Left cardiac atrium (tissue), 4 donors: ENCODE measurements around the gene GANAB. TPM values are rescaled to one million over a fixed set of nuclear protein-coding genes. Genes with fewer than 3 reads are reported as not detected.
"Not testable (repeated sequence)": the region's sequence is repeated elsewhere in the genome, so short reads cannot be mapped to it uniquely, and the experiment has no call there.

Experiments
- ATAC-seq, 2 donors: fragments of 200-7000 bp; cut with Tn5 transposase; one replicate each; pipeline ENCODE4 v1.9.1; 2020; ENCODE audit warnings: mild to moderate bottlenecking in 2 of 2, moderate library complexity in 2 of 2
- DNase-seq: peaks from one replicate; pipeline ENCODE4 v3.0.0-alpha.2; 2020
- intact Hi-C, 2 donors: fragments of 100-400 bp; cut with DNase I; formaldehyde crosslinking; loops; one replicate each; pipeline versions ENCODE4 v1.14.1 to v1.15.1; 2022 to 2023
- total RNA-seq, 2 donors: library from RNA; stranded (reverse); fragmentation: NEBNext Ultra II Directional; extraction: Animal tissue kit (Norgen Biotek cat#: 25700); gene quantifications; one replicate each; pipeline ENCODE4 v1.2.1, GENCODE V29; 2021
- donor health status: DM: no; HTN: yes; CAD: no.
- donor health status: DM: no; HTN: yes; CAD: no; lungs with severe emphysema.
- donor health status: DM: yes; HTN: yes; CAD: no.
- donor health status: Dilated cardiomyopathy.

GANAB gene
- total RNA-seq, 2 donors from 2014 or later: 130 to 136 TPM

- ATAC-seq (no peak), DNase-seq (no peak)
- intact Hi-C loops: no loop called here
These were observed 2.2 kb downstream of the GANAB start for GRCh38 chr11:62644220-62644619.

DNA sequence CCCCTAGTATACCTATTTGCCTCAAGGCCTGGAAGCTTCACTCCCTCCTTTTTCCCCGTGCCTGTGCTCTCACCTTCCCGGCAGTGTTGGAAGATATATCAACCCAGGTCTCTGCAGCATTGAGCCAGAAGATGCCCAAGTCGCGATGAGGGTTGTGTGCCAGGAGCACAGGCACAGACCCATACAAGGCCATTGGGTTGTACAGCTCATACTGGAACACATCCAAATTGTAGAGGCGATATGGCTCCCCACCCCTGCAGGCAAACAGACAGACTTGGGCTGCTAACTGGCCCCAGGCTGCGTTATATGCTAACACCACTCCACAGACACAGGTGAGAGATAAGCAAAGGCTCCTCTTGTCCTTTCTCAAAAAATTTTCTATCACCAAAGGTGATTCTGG lies 13.9 kb downstream of the GANAB start:
- ATAC-seq: no peak

GRCh38 chr11:62627713-62628112 lies 18.7 kb downstream of the GANAB start:
- DNase-seq (no peak), ATAC-seq (no peak)
- intact Hi-C loops: no loop called here

More for the DNA sequence above, 13.9 kb downstream of the GANAB start:
- no peak for DNase-seq
- intact Hi-C loops: no loop called here

- intact Hi-C loops: no loop called here
- ATAC-seq: no peak
- DNase-seq: no peak
These were observed 23.8 kb downstream of the GANAB start for GRCh38 chr11:62622476-62623089.

DNA sequence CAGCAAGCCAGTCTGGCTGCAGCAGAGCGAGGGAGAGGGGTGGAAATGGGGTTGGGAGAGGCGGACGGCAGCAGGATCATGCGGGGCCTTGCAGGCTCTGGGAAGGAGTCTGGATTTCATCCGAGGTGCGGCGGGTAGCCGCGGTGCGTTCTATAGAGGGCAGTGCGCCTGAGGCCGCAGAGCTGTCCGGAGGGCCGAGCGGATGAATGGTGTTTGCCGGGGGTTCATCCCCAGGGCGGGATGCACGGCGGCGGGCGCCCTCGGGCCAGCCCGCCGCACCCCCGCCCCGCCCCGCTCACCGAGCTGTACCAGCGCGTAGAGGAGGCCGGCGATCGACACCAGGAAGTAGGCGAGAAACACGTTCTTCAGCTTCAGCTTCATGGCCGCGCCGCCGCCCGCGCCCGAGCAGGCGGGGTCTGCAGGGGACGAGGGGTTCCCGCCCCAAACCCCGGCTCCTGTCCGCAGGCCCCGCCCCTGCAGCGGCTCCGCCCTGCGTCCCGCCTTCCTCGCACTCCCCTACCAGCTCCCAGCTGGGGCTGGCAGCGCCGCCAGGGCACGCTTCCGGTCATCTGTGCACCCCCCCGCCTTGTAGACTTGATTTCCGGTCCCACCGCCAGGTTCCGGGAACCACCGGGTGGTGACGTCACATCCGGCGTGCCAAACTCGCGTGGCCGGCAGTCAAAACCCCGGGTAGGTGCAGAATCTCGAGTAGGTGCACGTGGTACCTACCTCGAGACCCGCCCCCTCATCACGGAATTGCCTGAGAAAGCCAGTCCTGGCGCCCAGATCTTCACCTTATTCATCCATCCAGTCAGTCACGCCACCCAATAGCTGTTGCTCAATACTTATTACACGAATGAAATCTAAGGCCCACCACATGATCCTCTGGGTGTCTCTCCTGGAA lies 24.6 kb downstream of the GANAB start, which contains the start of gene B3GAT3:
Gene B3GAT3, minus strand, starts transcription at position 420 of the 904 bp plus-strand sequence. Its CDS starts 39 bp downstream, at position 381.
- ATAC-seq (peak; percentile 99), DNase-seq (peak; percentile 99)
- intact Hi-C loops: no loop called here

- DNase-seq (no peak), ATAC-seq (no peak)
These were observed 25.3 kb downstream of the GANAB start for GRCh38 chr11:62621027-62621566.

DNA sequence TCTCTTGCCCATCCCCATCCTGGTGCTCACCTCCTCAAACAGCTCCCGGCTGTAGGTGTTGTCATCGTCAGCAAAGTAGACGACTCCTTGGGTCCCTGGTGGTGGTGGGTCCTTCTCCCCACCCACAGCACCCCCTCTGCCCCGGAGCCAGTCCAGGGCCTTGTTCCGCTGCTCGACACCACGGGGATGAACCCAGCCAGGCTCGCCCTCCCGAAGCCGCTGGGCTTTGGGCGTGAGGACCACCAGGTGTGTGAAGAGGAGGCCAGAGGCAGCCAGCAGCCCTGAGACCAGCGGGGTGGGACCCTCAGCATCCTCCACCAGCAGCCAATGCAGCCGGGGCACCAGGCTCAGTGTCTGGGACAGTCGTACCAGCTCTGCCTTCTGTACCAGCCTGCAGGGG lies 29.5 kb downstream of the GANAB start:
- DNase-seq, intact Hi-C loops, ATAC-seq: not testable (repeated sequence)

More at GRCh38 chr11:62621027-62621566, 25.3 kb downstream of the GANAB start:
- intact Hi-C loops: no loop called here

GRCh38 chr11:62615521-62615920 lies 30.9 kb downstream of the GANAB start:
- intact Hi-C loops: no loop called here
- ATAC-seq (no peak), DNase-seq (no peak)

DNA sequence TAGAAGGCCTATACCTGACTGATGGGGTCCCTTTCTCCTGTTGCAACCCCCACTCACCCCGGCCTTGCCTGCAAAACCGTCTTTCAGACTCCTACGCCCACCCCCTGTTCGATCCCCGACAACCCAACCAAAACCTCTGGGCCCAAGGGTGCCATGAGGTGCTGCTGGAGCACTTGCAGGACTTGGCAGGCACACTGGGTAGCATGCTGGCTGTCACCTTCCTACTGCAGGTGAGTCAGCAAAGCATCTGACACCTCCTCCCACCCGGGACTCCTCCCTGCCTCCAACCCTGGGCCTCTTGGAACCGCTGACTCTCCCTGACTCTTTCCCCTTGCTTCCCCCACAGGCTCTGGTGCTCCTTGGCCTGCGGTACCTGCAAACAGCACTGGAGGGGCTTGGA lies 32.1 kb downstream of the GANAB start:
- DNase-seq (no peak), ATAC-seq (no peak)
- intact Hi-C loops: no loop called here

- no peak for ATAC-seq
- intact Hi-C loops: no loop called here
- DNase-seq: no peak
These were observed 33.1 kb downstream of the GANAB start for GRCh38 chr11:62613291-62613778.

- intact Hi-C loops: no loop called here
- ATAC-seq: peak; percentile 90 to 91
- peak; percentile 95 for DNase-seq
These were observed 33.8 kb downstream of the GANAB start, which contains the start of the genes EML3 and ROM1 for GRCh38 chr11:62612366-62613290. Gene EML3 (minus strand): TSS chr11:62612775. CDS start chr11:62612457, 318 bp downstream. Gene ROM1 (plus strand): TSS chr11:62613257. CDS start chr11:62613282, 25 bp downstream.

GRCh38 chr11:62611705-62612365 lies 34.6 kb downstream of the GANAB start:
- DNase-seq (peak; percentile 82), ATAC-seq (peak; percentile 28 to 40)
- intact Hi-C loops: no loop called here

GRCh38 chr11:62610814-62611704 lies 35.4 kb downstream of the GANAB start:
- no peak for ATAC-seq
- intact Hi-C loops: no loop called here
- DNase-seq: no peak

GRCh38 chr11:62610403-62610802 lies 36.0 kb downstream of the GANAB start:
- intact Hi-C loops: no loop called here
- DNase-seq: no peak
- no peak for ATAC-seq

DNA sequence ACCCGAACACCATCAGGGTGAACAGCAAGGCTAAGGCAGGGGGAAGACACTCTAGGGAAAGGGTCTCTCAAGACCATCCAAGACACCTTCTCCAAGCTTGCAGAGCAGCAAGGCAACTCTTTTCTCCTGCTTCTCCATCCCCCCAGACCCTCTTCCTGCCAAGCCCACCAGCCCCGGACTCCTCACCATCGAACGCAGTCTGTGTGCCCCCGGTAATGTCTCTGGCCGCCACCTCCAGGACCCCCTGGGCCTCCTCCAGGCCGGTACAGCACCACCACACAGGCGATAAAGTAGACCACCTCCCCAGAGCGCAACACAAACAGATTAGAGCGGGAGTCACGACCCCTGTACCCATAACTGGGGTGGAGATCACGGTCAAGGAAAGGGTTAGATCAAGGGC lies 37.6 kb downstream of the GANAB start:
- DNase-seq (no peak), ATAC-seq (no peak)
- intact Hi-C loops: loop anchor here in 1 of 2 donors (10.0 kb wide), 1 partner anchor 246 kb away; no protein-coding TSS in a partner anchor

GRCh38 chr11:62607714-62608113 lies 38.7 kb downstream of the GANAB start:
- intact Hi-C loops: loop anchor here in 1 of 2 donors (10.0 kb wide), 1 partner anchor 247 kb away; no protein-coding TSS in a partner anchor
- DNase-seq (no peak), ATAC-seq (no peak)

GRCh38 chr11:62605902-62606301 lies 40.5 kb downstream of the GANAB start:
- intact Hi-C loops: loop anchor here in 1 of 2 donors (10.0 kb wide), 1 partner anchor 249 kb away; no protein-coding TSS in a partner anchor
- DNase-seq (no peak), ATAC-seq (no peak)
